Measurements from ENCODE around the gene CAPN5.

DNA sequence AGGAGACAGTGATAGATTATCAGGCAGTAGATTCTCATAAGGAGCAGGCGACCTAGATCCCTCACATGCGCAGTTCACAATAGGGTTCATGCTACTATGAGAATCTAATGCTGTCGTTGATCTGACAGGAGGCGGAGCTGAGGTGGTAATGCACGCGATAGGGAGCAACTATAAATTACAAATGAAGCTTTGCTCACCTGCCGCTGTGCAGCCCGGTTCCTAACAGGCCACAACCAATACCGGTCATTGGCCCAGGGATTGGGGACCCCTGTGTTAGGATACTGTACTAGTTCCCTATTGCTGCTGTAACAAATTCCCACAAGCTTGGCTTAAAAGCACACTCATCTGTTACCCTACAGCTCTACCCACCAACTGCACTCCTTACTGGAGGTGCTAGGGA is 21.9 kb upstream of the CAPN5 start:
- TF ChIP-seq CTCF (IDR thresholded peaks at IDR 0.05): no peak
- no peak for TF ChIP-seq POLR2AphosphoS5 (IDR thresholded peaks at IDR 0.05; ENCODE audit: insufficient read depth in 1 of 2, low read depth in 1 of 2)
- no peak for TF ChIP-seq POLR2A (IDR thresholded peaks at IDR 0.05)
